NCI-H460 (cell line): ENCODE results near the gene PIAS4. TPM values are rescaled to one million over a fixed set of nuclear protein-coding genes. Genes with fewer than 3 reads are reported as not detected.

Experiments used
- DNase-seq: peaks from one replicate; pipeline ENCODE4 v3.0.0-alpha.2; 2016; ENCODE audit warnings: low read depth; ENCODE audit errors: extremely low read depth
- total RNA-seq: library from RNA; depleted of rRNA; stranded (reverse); fragments of >200 nt; shearing (Covaris generic); gene quantifications from 2 replicates; pipeline ENCODE4 v1.2.3, GENCODE V29; 2014

Gene PIAS4
- total RNA-seq, 1 experiment from 2014 or later: 14.2 TPM

DNA sequence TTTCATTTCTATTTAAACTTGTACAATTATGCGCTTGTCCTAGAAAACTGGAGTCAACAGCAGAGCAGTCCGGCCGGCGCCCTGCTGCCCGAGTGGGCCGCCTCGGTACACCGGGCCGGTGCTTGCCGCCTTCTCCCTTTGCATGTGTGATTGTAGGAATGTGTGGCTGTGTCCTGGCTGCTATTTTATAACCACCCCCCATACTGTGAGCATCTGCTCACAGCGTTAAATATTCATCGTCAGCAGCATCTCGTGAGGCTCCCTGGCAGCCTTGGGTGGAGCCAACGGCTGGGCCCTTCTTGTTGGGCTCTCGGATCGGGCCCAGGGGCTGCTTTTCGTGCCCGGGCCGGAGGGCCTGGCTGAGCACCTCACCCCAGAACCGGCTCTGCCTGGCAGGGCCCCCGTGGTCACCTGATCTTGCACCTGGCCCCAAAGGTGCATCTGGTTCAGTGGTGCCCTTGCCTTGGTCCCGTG is 10.6 kb downstream of the PIAS4 start:
- DNase-seq: no peak

DNA sequence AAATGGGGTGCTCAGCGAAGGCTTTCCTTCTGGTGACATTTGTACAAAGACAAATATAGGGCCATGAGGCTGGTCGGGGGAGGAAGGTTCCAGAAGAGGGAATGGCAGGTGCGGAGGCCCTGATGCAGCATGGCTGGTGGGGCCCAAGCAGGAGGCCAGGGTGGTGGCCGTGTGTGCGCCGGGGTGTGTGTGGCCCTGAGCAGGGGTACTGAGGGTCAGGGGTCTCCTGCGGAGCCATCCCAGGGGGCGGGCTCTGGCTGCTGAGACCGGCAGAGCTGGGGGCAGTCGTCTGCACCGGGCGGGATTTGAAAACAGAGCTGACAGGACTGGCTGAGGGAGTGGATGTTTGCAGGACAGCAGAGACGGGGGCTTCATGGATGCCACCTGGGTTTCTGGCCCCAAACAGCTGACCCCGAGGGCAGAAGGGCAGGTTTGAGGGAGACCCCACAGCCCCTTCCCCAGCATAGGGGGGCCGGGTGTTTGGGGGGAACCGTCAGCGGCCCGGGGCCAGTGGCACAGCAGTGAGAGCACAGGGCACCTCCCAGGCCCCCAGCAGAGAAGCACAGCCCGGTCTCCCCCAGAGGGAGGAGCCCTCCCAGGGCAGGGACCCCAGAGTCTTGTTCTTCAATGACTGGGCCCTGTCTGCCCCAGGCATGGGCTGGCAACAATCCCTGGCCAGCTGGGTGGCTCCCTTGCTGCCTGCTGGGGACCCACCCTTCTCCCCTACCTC is 11.4 kb downstream of the PIAS4 start:
- DNase-seq: no peak

- no peak for DNase-seq
Observed at GRCh38 chr19:4019578-4019977, 12.0 kb downstream of the PIAS4 start.

GRCh38 chr19:4023600-4024398 is 16.3 kb downstream of the PIAS4 start:
- DNase-seq: no peak

DNA sequence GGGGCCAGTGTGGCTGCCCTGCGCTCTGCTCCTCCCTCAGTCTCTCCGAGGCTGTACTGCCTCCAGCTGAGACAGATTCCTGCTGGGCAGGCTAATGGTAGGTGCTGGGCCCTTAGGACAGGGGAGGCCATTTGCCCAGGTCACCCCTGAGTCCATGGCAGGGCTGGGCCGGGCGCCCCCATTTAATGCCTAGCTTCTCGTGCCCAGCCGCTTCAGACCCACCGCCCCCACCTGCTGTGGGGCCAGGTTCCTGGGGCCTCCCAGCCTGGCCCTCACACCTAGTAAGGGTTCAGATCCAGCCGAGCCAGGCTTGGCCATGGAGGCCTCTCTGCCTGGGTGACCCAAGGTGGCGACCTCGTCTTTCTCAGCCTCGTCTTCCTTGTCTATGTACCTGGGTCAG is 17.8 kb downstream of the PIAS4 start:
- no peak for DNase-seq

DNA sequence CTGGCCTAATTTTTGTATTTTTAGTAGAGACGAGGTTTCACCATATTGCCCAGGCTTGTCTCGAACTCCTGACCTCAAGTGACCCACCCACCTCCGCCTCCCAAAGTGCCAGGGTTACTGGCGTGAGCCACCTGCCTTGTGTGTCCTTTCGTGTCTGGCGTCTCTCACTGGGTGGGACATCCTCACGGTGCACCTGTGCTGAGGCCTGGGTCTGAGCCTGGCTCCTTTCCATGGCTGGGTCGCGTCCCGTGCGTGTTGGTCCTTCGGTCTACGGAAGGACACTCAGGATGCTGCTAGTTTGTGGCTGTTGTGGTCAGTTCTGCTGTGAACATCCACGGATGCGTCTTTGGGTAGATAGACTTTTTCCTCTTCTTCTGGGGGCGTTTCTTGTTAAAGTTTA is 19.6 kb downstream of the PIAS4 start:
- DNase-seq: no peak

GRCh38 chr19:4028334-4029246 is 21.1 kb downstream of the PIAS4 start:
- no peak for DNase-seq

GRCh38 chr19:4029247-4029614 is 21.7 kb downstream of the PIAS4 start:
- DNase-seq: no peak

DNA sequence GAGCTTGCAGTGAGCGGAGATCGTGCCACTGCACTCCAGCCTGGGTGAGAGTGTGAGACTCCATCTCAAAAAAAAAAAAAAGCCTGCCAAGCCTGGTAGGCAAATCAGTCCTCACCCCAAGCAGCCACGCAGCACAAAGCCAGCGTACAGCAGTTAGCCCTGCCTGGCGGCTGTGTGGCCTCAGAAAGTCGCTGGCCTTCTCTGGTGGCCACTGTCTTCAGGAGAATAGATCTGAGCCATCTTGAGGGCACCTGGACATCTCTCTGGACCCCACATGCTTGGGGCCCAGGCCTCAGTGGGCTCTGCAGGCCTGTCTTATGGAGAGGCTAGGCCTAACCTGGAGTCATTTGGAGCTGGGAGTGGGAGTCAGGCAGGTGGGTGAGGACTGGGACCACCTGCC is 23.0 kb downstream of the PIAS4 start:
- DNase-seq: no peak

DNA sequence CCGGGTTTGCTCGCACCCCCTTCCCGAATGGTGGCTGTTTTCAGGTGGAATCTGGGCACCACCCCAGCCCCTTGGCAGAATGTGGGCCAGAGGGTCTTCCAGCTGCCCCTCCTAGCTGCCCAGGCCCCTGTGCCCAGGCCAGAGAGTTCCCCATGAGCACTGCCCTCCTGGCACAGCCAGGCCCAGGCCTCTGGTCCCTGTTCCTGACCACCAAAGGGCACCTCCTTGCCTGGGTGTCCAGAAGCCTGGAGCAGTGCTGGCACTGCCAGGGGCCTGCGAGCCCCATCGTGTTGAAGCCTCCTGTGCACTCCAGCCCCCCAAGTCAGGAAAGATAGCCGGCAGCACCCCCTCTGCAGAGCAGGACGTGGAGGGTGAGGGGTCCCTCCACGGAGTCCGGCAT is 23.4 kb downstream of the PIAS4 start:
- no peak for DNase-seq

GRCh38 chr19:4031420-4031819 is 23.9 kb downstream of the PIAS4 start:
- no peak for DNase-seq

DNA sequence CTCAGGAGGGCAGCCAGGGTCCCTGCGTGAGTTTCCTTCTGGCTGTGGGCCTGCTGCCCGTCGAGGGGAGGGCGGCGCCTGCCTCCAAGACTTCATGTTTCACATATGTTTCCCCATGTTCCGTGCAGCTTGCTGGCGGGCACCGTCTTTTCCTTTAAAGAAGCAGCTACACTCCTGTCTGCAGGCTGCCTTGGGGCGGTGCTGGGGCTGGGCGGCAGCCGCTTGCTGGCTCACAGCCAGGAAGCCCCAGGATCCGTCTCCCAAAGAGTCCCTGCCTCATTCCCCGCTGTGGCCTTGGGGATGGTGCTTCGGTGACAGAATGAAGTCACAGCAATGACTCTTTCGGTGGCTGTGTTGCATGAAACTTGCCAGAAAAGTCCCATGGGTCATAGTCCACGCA is 24.9 kb downstream of the PIAS4 start:
- no peak for DNase-seq

- no peak for DNase-seq
Observed at GRCh38 chr19:4033028-4033956, 25.8 kb downstream of the PIAS4 start.

DNA sequence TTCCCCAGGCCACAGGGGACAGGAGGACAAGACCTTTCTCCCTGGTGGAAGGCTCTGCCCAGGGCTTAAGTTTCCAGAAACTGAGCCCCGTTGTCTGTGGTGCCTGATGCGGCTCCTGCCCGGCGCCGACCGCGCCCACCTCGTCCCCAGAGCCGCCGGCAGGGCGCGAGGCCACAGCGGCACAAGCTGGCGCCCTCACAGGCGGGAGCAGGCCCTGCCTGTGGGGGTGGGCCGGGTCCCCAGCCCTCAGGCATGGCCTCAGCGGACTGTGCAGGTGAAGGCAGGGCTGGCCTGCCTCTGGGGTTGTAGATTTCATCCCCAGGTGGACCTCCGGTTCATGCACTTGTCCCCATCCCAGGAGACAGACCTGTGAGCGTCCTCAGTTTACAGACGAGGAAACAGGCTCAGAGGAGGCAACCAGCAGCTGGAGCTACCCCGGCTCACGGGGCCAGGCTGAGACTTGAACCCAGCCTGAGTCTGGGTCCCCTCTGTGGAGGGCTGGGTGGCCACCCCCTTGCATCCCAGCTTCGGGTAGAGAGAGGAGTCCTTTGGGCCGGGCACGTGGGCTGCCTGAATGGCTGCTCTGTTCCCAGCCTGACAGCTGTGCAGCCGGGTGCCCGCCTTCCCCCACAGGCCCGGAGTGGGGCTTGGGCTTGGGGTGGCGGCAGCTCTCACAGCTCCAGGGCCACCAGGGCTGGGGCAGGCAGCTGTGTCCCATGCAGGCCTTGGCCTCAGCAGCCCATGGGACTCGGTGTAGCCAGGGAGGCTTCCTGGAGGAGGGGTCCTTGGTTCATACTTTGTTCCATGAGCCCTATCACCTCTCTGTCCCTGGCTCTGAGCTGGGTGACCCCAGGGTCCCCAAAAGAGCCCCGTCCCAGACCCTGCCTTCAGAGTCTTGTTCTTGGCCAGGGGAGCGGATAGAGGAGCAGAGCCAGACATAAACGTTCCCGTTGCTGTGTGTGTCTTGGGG is 26.8 kb downstream of the PIAS4 start:
- DNase-seq: no peak

- no peak for DNase-seq
Observed at GRCh38 chr19:4035018-4035566, 27.6 kb downstream of the PIAS4 start.

- DNase-seq: no peak
Observed at GRCh38 chr19:4035582-4035981, 28.0 kb downstream of the PIAS4 start.

GRCh38 chr19:4036576-4037300 is 29.2 kb downstream of the PIAS4 start:
- DNase-seq: no peak
